PC-9 (cell line): ENCODE results near the gene NOD1. TPM values are rescaled to one million over a fixed set of nuclear protein-coding genes. Genes with fewer than 3 reads are reported as not detected.

ENCODE experiments used
- BruUV-seq: library from RNA; stranded (reverse); fragments of 400-500 nt; replicated peaks from 2 replicates; lab custom pipeline; 2021; lab: Mats Ljungman, UMichigan
- CTCF ChIA-PET: fragments of 300-600 bp; sonication (Branson Sonifier 250); formaldehyde crosslinking; loops from one replicate; lab custom pipeline; 2022; ENCODE audit warnings: antibody characterized with exemption; lab: Charles Lee
- POLR2A ChIA-PET: fragments of 300-600 bp; sonication (Branson Sonifier 250); formaldehyde crosslinking; loops from one replicate; lab custom pipeline; 2022; ENCODE audit warnings: antibody characterized with exemption; ENCODE audit not compliant: unreplicated experiment; lab: Charles Lee
- DNase-seq, 2 experiments: peaks; one replicate each; pipeline versions ENCODE4 v3.0.0 to v3.0.0-alpha.2; 2015 to 2022; ENCODE audit warnings: mixed read lengths in 1 of 2
- H2AFZ ChIP-seq: fragments of 200-600 bp; sonication (generic); 2 replicates; pipeline ENCODE4 v1.8.1; 2017; ENCODE audit warnings: antibody characterized with exemption
- H3F3A ChIP-seq: fragments of 200-600 bp; sonication (generic); 2 replicates; pipeline ENCODE4 v1.8.1; 2017; ENCODE audit warnings: antibody characterized with exemption, mild to moderate bottlenecking, low read depth; ENCODE audit not compliant: insufficient read depth
- H3K27ac ChIP-seq: fragments of 200-600 bp; sonication (generic); 2 replicates; pipeline ENCODE4 v1.6.1; 2016; ENCODE audit warnings: mixed run types
- H3K27me3 ChIP-seq: fragments of 200-600 bp; sonication (generic); 2 replicates; pipeline ENCODE4 v1.6.1; 2016; ENCODE audit warnings: low read depth, mixed run types; ENCODE audit not compliant: insufficient read depth
- H3K36me3 ChIP-seq: fragments of 200-600 bp; sonication (generic); 2 replicates; pipeline ENCODE4 v1.6.1; 2016; ENCODE audit warnings: low read depth, mixed run types
- H3K4me1 ChIP-seq: fragments of 200-600 bp; sonication (generic); replicated peaks from 2 replicates; pipeline ENCODE4 v1.6.1; 2016; ENCODE audit warnings: mixed run types; ENCODE audit not compliant: insufficient read depth
- H3K4me2 ChIP-seq: fragments of 200-600 bp; sonication (generic); 2 replicates; pipeline ENCODE4 v1.6.1; 2017; ENCODE audit warnings: mixed run types
- H3K4me3 ChIP-seq: fragments of 200-600 bp; sonication (generic); 2 replicates; pipeline ENCODE4 v1.6.1; 2016; ENCODE audit warnings: mixed run types
- H3K79me2 ChIP-seq: fragments of 200-600 bp; sonication (generic); 2 replicates; pipeline ENCODE4 v1.6.1; 2017; ENCODE audit warnings: low read depth, mixed run types
- H3K9me2 ChIP-seq: fragments of 200-600 bp; sonication (generic); 2 replicates; pipeline ENCODE4 v1.8.1; 2017; ENCODE audit warnings: mild to moderate bottlenecking; ENCODE audit not compliant: insufficient read depth
- H3K9me3 ChIP-seq: fragments of 200-600 bp; sonication (generic); 2 replicates; pipeline ENCODE4 v1.8.1; 2016; ENCODE audit warnings: low read depth; ENCODE audit not compliant: insufficient read depth
- H4K20me1 ChIP-seq: fragments of 200-600 bp; sonication (generic); 2 replicates; pipeline ENCODE4 v1.8.1; 2017; ENCODE audit not compliant: insufficient read depth
- CTCF ChIP-seq: fragments of 200-600 bp; sonication (generic); conservative IDR thresholded peaks from 2 replicates; pipeline ENCODE4 v1.6.1; 2017; ENCODE audit warnings: mixed run types, antibody characterized with exemption, mild to moderate bottlenecking, moderate library complexity
- EZH2 ChIP-seq: fragments of 200-600 bp; sonication (generic); IDR thresholded peaks from 2 replicates; pipeline ENCODE4 v1.8.0; 2017; ENCODE audit warnings: antibody characterized with exemption, low read depth
- intact Hi-C: fragments of 100-400 bp; cut with micrococcal nuclease; formaldehyde crosslinking; loops from one replicate; pipeline ENCODE4 v1.10.0; 2022; ENCODE audit not compliant: unreplicated experiment
- total RNA-seq: library from RNA; stranded (reverse); gene quantifications from 2 replicates; pipeline ENCODE4 v1.2.3, GENCODE V29; 2021

Gene NOD1
- total RNA-seq, 1 experiment from 2014 or later = 16.5 TPM

GRCh38 chr7:30437823-30438574, 40.6 kb downstream of the NOD1 start:
- POLR2A ChIA-PET = interaction anchor here (0.7 kb wide), 1 partner anchor 144 kb away, joined by 5 read pairs; no protein-coding TSS in a partner anchor
- H3K9me3 ChIP-seq = no peaks in the 10 kb centered on the region
- no peaks in the 10 kb centered on the region for H3K27me3 ChIP-seq
- no peaks in the 10 kb centered on the region for H3K9me2 ChIP-seq
- no peak overlapping the region for H3K4me3 ChIP-seq
- CTCF ChIA-PET = no interaction called here
- H3F3A ChIP-seq = no peaks in the 10 kb centered on the region
- H3K27ac ChIP-seq = no peak overlapping the region
- intact Hi-C loops = no loop called here
- no peak overlapping the region for H3K4me2 ChIP-seq
- TF ChIP-seq CTCF = no peak
- no peak for DNase-seq
- H3K79me2 ChIP-seq = no peaks in the 10 kb centered on the region
- no peaks in the 10 kb centered on the region for H4K20me1 ChIP-seq
- peaks cover 15% of the 10 kb centered on the region; the same call in 1 of the 2 replicates for H3K36me3 ChIP-seq
- no peaks in the 10 kb centered on the region for H3K4me1 ChIP-seq
- BruUV-seq = no TSS peak
- H2AFZ ChIP-seq = no peak overlapping the region

- H3K4me2 ChIP-seq = no peak overlapping the region
- intact Hi-C loops = no loop called here
- POLR2A ChIA-PET = no interaction called here
- H3K4me3 ChIP-seq = no peak overlapping the region
- no peaks in the 10 kb centered on the region for H3K4me1 ChIP-seq
- TF ChIP-seq EZH2 (no peak), CTCF (no peak)
- H3K9me3 ChIP-seq = no peaks in the 10 kb centered on the region
- H3K9me2 ChIP-seq = no peaks in the 10 kb centered on the region
- H3K27me3 ChIP-seq = no peaks in the 10 kb centered on the region
- no peak for DNase-seq
- peaks cover 19% of the 10 kb centered on the region; the same call in 1 of the 2 replicates for H3K36me3 ChIP-seq
- no peaks in the 10 kb centered on the region for H3F3A ChIP-seq
- no TSS peak for BruUV-seq
- CTCF ChIA-PET = no interaction called here
- no peak overlapping the region for H3K27ac ChIP-seq
- H2AFZ ChIP-seq = no peak overlapping the region
- H4K20me1 ChIP-seq = no peaks in the 10 kb centered on the region
- H3K79me2 ChIP-seq = no peaks in the 10 kb centered on the region
Observed at GRCh38 chr7:30436518-30436917, 42.1 kb downstream of the NOD1 start.

DNA sequence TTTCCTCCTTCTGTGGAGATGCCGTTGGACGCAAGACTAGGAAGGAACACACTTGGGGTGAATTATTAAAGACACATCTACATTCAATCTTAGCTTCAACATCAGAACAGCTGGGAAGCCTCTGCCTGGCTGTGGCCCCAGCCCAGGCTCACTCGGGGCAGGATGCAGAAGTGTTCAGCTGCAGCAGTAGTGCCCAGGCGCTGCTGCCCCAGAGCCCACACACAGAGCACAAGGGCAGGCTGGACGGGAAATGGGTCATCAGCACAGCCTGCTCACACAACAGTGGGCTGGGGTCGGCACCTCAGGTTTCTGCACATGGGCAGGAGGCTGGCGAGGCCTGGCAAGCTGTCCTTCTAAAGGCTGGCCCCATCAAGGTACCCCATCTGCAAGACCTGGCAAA, 42.5 kb downstream of the NOD1 start:
- DNase-seq = no peak
- Histone ChIP-seq H3K9me2 (no peaks in the 10 kb centered on the region), H3K27me3 (no peaks in the 10 kb centered on the region), H3K4me3 (no peak overlapping the region), H4K20me1 (no peaks in the 10 kb centered on the region), H3K79me2 (no peaks in the 10 kb centered on the region), H3K9me3 (no peaks in the 10 kb centered on the region), H3K27ac (no peak overlapping the region), H2AFZ (no peak overlapping the region), H3K4me1 (no peaks in the 10 kb centered on the region), H3K4me2 (no peak overlapping the region), H3K36me3 (peaks cover 19% of the 10 kb centered on the region; the same call in 1 of the 2 replicates), H3F3A (no peaks in the 10 kb centered on the region)
- CTCF ChIA-PET = no interaction called here
- no TSS peak for BruUV-seq
- TF ChIP-seq EZH2 (no peak), CTCF (no peak)
- POLR2A ChIA-PET = no interaction called here
- intact Hi-C loops = no loop called here
